HG02678 (cell line): ENCODE measurements around the gene CMTM4.
"Not testable (repeated sequence)": the region's sequence is repeated elsewhere in the genome, so short reads cannot be mapped to it uniquely, and the experiment has no call there.

ENCODE experiments used
- ATAC-seq: cut with Tn5 transposase; IDR thresholded peaks from one replicate; pipeline ENCODE4 v1.9.1; 2021; ENCODE audit warnings: mild to moderate bottlenecking, moderate library complexity; ENCODE audit not compliant: unreplicated experiment

CMTM4 gene

DNA sequence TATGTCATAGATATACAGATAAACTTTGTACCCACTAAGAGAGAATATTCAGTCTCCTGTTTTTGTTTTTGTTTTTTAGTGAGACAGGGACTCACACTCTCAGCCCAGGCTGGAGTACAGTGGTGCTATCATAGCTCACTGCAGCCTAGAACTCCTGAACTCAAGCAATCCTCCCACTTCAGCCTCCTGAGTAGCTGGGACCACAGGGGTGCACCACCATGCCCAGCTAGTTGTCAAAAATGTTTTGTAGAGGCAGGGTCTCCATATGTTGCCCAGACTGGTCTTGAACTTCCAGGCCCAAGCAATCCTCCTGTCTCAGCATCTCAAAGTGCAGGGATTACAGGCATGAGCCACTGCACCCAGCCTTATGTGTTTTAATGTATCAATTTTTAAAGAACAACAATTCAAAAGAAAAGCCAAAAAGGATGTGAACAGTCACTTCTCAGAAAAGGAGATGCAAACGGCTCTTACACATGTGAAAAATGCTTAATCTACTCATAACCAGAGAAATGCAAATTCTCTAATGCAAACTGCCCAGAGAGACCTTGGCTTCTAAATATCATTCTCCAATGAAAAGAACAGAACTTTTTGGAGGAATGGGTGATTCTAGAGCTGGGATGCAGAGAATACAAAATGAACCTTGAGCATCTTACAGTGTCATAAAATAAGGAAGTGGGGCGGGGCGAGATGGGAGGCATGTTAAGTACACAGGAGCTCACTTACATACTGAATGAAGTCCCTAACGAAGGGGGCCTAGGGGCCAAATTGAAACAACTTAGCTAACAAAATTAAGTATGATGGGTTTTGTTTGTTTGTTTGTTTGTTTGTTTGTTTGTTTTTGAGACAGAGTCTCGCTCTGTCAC lies 99.3 kb downstream of the CMTM4 start:
- ATAC-seq, result no peak

DNA sequence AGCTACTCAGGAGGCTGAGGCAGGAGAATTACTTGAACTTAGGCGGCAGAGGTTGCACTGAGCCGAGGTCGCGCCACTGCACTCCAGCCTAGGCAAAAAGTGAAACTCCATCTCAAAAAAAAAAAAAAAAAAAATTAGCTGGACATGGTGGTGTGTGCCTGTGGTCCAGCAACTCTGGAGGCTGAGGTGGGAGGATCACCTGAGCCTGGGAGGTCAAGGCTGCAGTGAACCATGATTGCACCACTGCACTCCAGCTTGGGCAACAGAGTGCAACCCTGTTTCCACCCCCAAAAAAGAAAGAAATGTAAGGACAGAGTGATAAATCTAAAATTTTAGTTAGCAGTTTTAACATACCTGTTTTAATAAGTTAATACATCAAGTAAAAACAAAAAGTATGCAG lies 100.0 kb downstream of the CMTM4 start:
- not testable (repeated sequence) for ATAC-seq

DNA sequence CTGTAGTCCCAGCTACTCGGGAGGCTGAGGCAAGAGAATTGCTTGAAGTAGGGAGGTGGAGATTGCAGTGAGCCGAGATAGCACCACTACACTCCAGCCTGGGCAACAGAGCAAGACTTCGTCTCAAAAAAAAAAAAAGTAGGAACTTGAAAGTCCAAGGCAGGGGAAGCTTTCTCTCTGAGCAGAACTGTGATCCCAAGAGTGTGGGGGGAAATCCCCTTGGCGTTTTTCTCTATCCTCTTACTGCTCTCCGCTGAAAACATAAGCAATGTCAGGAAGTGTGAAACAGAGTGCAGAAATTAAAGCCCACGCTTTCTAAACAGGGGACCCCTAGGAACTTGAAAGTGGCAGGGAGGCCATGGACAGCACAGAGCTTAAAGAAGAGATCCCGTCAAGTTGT lies 101.8 kb downstream of the CMTM4 start:
- ATAC-seq, result no peak

DNA sequence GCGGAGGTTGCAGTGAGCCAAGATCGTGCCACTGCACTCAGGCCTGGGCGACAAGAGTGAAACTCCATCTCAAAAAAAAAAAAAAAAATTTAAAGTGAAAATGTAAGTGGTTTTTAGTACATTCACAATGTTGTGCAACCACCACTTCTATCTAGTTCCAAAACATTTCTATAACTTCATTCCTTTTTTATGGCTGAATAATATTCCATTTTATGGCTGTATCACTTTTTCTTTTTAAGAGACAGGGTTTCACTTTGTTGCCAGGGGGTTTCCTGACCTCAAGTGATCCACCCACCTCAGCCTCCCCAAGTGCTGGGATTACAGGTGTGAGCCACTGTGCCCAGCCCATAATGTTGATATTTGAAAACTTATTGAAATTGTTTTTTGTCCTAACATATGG lies 103.7 kb downstream of the CMTM4 start:
- no peak for ATAC-seq

DNA sequence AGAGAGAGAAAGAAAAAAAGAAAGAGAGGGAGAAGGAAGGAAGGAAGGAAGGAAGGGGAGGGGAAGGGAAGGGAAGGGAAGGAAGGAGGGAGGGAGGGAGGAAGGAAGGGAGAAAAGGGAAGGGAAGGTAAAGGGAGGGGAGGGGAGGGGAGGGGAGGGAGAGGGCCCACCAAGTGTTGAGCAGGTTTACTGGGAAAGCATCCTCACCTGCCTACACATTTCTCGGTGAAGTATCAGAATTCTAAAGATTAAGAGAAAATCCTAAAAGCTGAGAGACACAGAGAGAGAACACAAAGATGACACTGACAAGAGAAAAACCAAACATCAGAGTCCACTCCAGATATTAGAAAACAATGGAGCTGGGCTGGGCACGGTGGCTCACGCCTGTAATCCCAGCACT lies 104.3 kb downstream of the CMTM4 start:
- no peak for ATAC-seq

DNA sequence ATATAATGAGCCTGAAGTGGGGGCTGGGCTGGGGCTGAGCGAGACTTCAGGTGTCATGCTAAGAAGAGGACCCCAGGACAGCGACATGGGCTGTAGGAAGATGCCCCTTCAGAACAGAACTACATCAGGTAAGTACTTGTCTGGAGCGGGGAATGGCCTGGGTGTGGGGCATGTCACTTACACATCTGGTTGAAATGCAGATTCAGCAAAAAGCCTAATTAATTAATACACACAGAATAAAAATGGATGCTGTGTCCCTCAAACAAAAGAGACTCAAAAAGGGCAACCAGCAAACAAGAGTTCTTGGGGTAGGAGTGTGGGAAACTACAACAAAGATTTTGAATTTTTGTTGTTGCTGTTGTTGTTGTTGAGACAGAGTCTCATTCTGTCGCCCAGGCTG lies 105.5 kb downstream of the CMTM4 start:
- no peak for ATAC-seq

DNA sequence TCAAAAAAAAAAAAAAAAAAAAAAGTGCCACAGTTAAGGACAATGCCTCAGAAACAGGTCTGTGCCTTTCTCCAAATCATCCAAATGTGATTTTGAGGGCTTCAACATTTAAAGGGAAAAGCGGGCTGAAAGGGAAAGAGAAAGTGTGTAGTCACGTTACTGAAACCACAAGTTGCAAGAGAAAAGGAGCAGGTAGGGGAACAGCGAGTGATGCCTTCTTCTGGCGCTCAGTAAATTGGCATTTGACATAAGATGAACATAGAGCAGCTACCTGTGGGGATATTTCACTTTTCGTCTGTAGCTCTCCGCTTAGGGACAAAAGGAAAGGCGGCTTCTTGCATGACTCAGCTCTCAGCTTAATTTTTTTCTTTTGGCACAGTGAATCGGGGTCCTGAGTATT lies 106.2 kb downstream of the CMTM4 start:
- no peak for ATAC-seq

DNA sequence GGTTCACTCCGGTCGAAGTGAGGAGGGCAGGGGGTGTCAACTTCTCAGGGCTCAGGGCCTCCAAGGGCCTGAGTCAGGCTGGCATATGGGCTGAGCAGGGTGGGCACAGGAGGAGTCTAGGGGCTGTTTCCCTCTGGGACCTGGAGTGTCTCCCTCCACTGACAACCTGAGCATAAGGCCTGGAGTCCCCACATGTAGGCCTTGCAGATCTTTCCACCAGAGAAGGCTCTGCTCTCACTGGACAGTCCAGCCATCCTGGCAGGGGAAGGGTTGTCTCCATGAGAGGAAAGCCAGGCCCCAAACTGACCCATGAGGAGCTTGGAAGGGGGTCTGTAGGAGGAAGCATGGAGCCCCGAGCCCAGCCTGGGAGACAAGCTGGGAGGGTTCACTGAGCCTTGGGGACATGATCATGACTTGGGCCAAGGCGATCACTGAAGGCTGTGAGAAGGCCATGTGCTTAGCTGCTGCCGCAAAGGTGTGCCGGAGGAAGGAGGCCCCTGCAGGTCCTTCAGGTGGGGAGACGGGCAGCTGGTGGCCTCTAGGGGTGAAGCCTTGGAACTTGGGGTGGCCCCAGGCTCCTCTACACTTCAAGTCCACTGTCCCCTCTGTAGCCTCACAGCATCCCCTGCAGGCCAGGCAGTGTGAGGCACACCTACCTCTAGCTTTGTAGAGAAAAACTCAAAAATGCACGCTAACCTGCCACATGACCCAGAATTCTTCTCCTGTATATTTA lies 107.4 kb downstream of the CMTM4 start:
- peak; percentile 69 for ATAC-seq

DNA sequence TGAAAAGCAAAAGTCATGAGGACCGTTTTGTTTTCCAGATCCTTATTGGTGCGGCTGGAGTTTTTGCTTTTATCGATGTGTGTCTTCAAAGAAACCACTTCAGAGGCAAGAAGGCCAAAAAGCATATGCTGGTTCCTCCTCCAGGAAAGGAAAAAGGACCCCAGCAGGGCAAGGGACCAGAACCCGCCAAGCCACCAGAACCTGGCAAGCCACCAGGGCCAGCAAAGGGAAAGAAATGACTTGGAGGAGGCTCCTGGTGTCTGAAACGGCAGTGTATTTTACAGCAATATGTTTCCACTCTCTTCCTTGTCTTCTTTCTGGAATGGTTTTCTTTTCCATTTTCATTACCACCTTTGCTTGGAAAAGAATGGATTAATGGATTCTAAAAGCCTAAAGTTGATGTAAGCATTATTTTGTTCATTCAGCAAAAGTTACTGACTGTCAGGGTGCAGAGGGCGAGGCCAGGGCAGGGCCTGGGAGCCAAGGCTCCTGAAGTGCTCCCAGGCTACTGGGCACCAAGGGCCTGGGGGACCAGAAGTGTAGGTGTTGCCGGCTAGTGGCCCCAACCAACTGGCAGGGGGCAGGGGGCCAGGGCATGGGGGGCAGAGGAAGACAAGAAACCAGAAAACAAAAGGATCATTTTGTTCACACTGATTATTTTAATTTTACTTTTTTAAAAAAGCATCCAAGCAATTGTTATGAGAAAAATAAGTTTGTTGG lies 108.5 kb downstream of the CMTM4 start:
- ATAC-seq, result no peak

DNA sequence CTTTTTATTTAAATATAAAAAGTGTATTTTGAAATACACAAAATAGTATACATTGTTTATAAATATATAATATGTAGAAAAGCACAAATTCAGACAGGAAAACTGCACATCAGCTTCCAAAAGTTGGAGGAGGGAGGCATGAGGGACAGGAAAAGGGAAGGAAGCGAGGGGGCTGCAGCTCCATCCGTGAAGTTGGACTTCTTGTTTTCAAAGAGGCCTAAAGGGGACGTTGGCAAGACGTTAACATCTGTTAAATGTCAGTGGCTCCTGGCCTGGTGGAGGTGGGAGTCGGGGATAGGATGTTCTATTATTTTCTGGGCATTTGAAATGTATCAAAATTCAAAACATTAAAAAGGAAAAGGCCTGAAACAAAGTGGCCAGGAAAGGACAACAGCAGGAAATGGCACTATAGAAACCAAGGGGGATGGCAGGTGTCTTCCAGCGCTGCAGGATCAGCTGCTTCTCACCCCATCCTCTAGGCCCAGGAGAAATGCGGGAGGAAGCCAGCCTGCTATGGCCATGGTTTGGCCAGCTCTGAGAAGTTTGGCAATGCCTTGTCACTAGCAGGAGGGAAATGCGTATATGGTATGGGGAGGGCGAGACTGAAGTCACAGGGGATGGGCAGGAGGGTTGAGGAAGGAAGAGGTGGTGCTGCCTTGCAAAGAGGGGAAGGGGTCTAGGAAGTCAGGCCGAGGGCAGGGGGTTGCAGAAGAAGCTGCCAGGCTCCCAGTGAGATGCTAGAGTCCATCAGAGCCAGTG lies 110.9 kb downstream of the CMTM4 start:
- no peak for ATAC-seq

DNA sequence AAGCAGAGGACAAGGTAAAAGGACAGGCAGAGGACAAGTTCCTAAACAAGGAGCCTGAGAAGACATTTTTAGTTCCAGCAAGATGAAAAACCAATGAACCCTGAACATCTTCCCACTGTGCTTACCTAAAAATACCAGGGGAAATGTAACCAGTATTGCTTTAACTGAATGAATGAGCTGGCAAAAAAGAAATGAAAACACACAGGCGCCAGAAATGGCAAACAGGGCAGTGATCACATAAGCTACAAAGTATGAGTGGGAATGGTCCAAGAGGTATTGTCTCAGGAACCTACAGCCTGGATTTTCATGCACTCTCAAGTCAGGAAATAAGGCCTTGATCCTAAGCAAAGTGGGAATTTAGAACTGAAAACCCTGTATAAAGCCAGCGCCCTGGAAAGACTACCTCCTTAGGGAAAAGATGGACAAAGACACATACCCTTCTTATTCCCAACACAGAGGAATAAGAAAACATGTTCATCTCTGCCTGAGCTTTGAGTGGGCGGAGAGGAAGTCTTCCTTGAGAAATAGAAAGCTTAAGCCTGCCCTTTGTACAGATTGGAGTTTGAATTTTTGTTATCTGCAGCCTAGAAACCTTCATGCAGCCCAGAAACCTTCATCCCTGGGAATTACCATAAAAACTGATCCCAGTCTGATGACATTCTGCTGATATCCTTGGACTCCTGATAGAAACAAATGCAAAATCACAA lies 115.1 kb downstream of the CMTM4 start:
- no peak for ATAC-seq

DNA sequence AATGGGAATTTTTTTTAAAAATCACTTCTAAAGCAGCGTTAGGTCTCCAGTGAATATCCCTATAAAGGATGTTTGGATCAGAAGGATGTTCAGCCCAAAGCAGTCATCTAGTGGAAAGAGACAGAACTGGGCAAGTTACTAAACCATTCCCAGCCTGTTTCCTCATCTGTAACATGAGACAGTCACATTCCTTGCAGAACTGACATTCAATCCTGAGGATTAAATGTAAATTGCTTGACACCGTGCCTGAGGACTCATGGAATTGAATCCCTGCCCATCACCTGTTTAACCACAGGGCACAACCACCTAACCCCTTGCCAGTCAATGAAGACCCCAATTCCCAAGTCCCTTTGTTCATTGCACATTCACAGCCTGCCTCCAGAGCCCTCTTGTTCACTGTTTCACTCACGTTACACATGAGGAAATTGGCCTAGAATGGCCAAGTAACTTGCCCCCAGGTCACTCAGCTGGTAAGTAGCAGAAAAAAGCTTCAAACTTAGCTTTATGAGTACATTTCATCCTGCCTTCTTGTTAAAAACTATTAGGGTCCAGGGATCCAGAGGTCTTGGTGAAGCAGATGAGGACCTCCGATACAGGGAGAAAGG lies 115.8 kb downstream of the CMTM4 start:
- no peak for ATAC-seq

DNA sequence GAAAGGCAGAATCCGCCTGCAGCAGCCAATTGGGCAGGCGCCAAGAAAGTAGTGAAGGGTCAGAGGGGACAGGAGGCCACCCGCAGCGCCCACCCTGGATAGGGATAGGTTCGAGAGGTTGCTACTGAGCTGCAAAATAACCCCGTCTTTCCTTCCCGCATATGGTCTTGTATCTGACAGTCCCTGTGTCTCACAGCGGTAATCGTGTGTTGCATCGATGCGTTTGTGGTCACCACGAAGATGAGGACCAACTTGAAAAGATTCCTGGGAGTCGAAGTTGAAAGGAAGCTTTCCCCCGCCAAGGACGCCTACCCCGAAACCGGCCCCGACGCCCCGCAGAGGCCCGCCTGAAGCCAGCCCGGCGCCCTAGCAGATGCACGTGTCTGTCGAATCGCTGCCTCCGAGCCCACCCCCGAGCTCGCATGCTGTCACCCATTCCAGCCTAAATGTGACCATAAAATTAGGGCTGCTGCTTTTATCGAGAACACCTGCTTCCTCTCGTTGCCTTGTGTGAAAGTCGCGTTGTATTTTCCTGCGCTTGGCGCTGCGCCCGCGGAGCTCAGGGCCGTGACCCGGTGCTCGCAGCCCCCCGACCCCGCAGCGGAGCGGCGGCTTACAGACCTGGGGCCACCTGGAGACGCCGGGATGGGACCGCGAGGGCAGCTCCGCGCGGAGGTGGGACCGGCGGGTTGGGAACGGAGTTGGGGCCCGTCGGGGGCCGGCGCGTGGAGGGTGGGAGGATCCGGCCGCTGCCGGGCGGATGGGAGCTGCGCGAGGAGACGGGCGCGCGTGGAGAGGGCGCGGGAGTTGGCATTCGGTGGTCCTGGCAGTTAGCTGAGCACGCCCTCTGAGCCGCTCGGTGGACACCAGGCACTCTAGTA lies 117.7 kb downstream of the CMTM4 start, which contains the start of gene CMTM2:
Gene CMTM2 (plus strand): TSS at position 813 of the 881 bp plus-strand sequence. CDS start 145 bp downstream, outside the sequence.
- no peak for ATAC-seq

DNA sequence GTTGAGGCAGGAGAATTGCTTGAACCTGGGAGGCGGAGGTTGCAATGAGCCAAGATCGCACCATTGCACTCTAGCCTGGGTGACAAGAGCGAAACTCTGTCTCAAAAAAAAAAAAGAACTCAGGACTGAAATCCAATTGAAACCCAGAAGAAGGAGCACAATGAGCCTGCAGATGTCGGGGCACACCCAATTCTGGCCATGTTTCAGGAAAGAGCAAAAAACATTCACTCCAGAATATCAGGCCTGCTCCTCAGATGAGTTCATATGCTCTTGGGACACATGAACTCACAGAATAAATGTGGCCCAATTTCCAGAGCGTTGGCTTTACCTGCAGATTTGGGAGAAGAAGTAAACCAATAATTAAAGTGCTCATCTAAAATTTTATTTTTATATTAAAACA lies 120.2 kb downstream of the CMTM4 start:
- ATAC-seq, result no peak

DNA sequence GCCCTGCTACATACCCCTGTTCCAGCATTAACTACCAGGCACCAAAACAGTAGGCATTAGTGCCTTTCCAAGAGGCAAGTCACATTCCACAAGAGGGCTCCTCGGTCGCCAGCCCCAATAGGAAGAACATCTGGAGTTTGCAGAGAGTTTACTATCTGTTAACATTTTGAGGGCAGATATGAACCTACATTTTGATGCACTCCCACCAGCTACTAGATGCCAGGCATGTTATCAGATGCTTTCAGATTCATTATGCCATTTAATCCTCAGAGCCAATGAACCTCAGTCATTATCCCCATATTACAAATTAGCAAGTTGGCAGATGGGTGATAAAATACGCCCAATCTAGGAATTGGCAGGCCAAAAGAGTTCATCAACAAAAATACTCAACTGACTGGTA lies 121.5 kb downstream of the CMTM4 start:
- no peak for ATAC-seq

DNA sequence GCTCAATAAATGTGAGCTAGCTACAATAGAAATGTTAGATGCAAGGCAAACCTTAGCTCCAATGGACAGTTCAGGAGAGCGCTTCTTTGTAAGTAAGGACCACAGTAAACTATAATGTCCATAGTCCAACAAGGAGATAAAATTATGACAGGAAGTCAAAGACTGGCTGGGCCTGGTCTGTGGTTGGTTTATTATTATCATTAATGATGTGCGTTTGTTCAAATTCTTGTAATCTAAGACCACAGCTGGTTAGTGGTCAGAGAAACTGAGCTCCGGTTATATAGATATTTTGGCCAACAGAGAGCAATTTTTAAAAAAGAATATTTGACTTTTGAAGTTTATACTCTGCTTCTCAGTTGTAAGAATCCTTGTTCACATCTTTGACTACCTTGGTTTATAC lies 122.0 kb downstream of the CMTM4 start:
- ATAC-seq, result no peak

DNA sequence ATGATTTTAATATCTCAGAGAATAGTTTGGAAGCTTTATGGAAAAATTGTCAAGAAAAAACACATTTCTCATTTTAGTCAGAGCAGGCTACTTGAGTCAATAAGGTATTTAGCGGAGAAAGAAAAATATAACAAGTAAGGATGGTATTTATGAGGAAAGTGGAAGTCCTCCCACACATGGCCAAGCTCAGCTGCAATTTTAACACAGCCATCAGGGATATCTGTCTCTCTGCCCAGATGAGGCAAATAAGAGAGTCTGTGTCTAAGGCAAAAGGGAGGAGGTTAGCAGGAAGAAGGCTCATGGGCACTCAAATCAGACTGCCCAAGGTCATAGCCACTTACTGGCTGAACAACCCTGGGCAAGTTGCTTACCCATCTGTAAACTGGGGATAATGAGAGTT lies 122.5 kb downstream of the CMTM4 start:
- ATAC-seq, result no peak

DNA sequence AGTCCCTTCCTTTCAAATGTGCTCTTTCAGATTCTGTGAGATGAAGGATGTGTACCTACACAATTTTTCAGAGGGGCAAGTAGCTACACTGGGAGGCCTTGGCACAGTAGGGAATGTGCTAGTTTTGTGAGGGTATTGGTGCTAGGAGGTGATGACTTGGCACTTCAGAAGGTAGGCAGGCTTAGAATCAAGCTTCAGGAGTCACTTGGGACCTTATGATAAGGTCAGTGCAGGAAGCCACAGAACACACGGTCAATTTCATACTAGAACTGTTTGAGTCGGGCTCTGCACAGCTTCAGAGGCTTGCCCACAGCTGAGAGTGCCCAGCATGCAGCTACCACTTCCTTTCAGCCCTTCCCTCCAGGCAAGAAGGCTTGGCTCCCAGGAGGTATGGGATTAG lies 124.2 kb downstream of the CMTM4 start:
- ATAC-seq, result no peak
